ENCODE results near the gene CCM2.
"Not testable (repeated sequence)": the region's sequence is repeated elsewhere in the genome, so short reads cannot be mapped to it uniquely, and the experiment has no call there.

Gene CCM2

GRCh38 chr7:45001826-45002225, 1.8 kb downstream of the CCM2 start:
- DNase-seq (ENCODE audit: low spot score) = no peak

GRCh38 chr7:45003789-45004188, 3.8 kb downstream of the CCM2 start:
- no peak for DNase-seq (ENCODE audit: low spot score)

- peak; percentile 69 for DNase-seq (ENCODE audit: low spot score)
Measured at GRCh38 chr7:45007106-45007505, 7.1 kb downstream of the CCM2 start.

GRCh38 chr7:45007571-45008328, 7.7 kb downstream of the CCM2 start:
- no peak for DNase-seq (ENCODE audit: low spot score)

- DNase-seq (ENCODE audit: low spot score) = no peak
Measured at GRCh38 chr7:45013465-45013967, 13.5 kb downstream of the CCM2 start.

- DNase-seq (ENCODE audit: low spot score) = no peak
Measured at GRCh38 chr7:45015313-45015712, 15.3 kb downstream of the CCM2 start.

- DNase-seq (ENCODE audit: low spot score) = no peak
Measured at GRCh38 chr7:45017253-45017652, 17.3 kb downstream of the CCM2 start.

- DNase-seq (ENCODE audit: low spot score) = no peak
Measured at GRCh38 chr7:45020915-45021314, 20.9 kb downstream of the CCM2 start.

- DNase-seq (ENCODE audit: low spot score) = no peak
Measured at GRCh38 chr7:45021604-45022296, 21.7 kb downstream of the CCM2 start.

GRCh38 chr7:45024126-45024744, 24.2 kb downstream of the CCM2 start:
- no peak for DNase-seq (ENCODE audit: low spot score)

GRCh38 chr7:45025473-45025872, 25.5 kb downstream of the CCM2 start:
- not testable (repeated sequence) for DNase-seq (ENCODE audit: low spot score)

GRCh38 chr7:45026013-45026412, 26.0 kb downstream of the CCM2 start:
- no peak for DNase-seq (ENCODE audit: low spot score)

GRCh38 chr7:45026984-45027773, 27.2 kb downstream of the CCM2 start:
- DNase-seq (ENCODE audit: low spot score) = no peak

GRCh38 chr7:45027774-45028114, 27.7 kb downstream of the CCM2 start:
- DNase-seq (ENCODE audit: low spot score) = no peak

- no peak for DNase-seq (ENCODE audit: low spot score)
Measured at GRCh38 chr7:45028138-45028919, 28.3 kb downstream of the CCM2 start.

GRCh38 chr7:45028920-45029344, 28.9 kb downstream of the CCM2 start:
- no peak for DNase-seq (ENCODE audit: low spot score)

GRCh38 chr7:45031829-45032228, 31.8 kb downstream of the CCM2 start:
- DNase-seq (ENCODE audit: low spot score) = peak; percentile 55

GRCh38 chr7:45032421-45032820, 32.4 kb downstream of the CCM2 start:
- no peak for DNase-seq (ENCODE audit: low spot score)

GRCh38 chr7:45033261-45033930, 33.4 kb downstream of the CCM2 start:
- no peak for DNase-seq (ENCODE audit: low spot score)

- DNase-seq (ENCODE audit: low spot score) = peak; percentile 55
Measured at GRCh38 chr7:45033931-45034290, 33.9 kb downstream of the CCM2 start.

- DNase-seq (ENCODE audit: low spot score) = not testable (repeated sequence)
Measured at GRCh38 chr7:45034710-45035109, 34.7 kb downstream of the CCM2 start.
